ENCODE results near the gene GRM7. TPM values are rescaled to one million over a fixed set of nuclear protein-coding genes. Genes with fewer than 3 reads are reported as not detected.

Gene GRM7
- polyA plus RNA-seq, 4 donors: 0.01 to 0.30 TPM; not detected in 2

- peaks cover 0 to 49% (median 2%) of the 10 kb centered on the region in 3 donors for H3K27me3 ChIP-seq (ENCODE audit: control insufficient read depth in 3 of 3, insufficient read depth in 3 of 3, low read length in 3 of 3)
- no peak for FAIRE-seq
- 4 to 19% (median 15%) methylated on average over 30 of the region's 30 CpGs for WGBS, 3 donors
- no peaks in the 10 kb centered on the region for H3K4me1 ChIP-seq (ENCODE audit: control insufficient read depth in 3 of 3, insufficient read depth in 2 of 3, low read depth in 1 of 3, low read length in 2 of 3)
- H3K4me3 ChIP-seq (ENCODE audit: low read depth in 1 of 3, low read length in 3 of 3): peak overlapping the region in 1 of 3 donors; percentile 16
- H3K27ac ChIP-seq (ENCODE audit: low read depth in 1 of 3, low read length in 2 of 3): no peak overlapping the region
- no peaks in the 10 kb centered on the region for H3K9me3 ChIP-seq (ENCODE audit: control insufficient read depth in 2 of 2, insufficient read depth in 1 of 2, low read depth in 1 of 2, low read length in 1 of 2)
- no peak for DNase-seq
- H3K36me3 ChIP-seq (ENCODE audit: control insufficient read depth in 3 of 3, insufficient read depth in 2 of 3, low read depth in 1 of 3, low read length in 3 of 3): no peaks in the 10 kb centered on the region
Observed at GRCh38 chr3:6861625-6862000, 698 bp downstream of the GRM7 start.

DNA sequence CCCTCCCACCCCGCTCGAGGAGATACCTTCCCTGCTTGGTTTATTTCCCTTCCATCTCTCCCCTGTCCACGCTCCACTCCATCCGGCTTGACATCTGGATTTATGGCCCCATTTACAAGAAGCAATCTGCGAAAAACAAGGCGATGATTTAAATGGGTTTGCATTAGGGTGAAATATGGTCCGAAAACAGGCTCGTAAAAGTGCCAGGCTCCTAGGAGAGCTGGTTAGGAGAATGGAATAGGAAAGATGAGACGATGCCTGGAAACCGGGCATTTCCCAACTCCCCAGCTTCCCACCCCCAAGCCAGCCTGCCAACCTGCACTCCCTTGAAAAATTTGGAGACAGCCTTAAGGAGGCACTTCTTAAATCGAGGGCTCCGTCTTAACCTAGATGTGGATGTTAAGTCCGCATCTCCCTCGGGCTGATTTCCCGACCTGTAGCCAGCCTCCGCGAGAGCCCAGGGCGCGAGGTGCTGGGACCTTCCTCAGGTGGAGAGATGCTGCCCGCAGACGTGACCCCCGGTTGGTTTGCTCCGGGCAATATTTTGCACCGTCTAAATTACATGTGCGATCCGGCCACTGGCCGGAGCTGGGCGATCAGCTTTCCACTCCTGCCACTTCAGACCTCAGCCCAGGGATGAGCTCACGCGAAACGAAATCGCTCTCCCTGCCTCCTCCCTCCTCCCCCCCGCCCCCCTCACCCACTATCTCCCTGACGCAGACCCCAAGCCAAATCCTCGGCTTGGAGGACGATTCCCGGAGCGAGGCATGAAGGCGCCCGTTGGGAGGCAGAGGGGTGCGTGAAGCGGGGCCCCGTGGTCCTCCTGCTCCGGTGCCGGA, 1.3 kb downstream of the GRM7 start:
- Histone ChIP-seq H3K36me3 (ENCODE audit: control insufficient read depth in 3 of 3, insufficient read depth in 2 of 3, low read depth in 1 of 3, low read length in 3 of 3) (no peaks in the 10 kb centered on the region), H3K27ac (ENCODE audit: low read depth in 1 of 3, low read length in 2 of 3) (no peak overlapping the region), H3K27me3 (ENCODE audit: control insufficient read depth in 3 of 3, insufficient read depth in 3 of 3, low read length in 3 of 3) (peaks cover 0 to 49% (median 2%) of the 10 kb centered on the region in 3 donors), H3K4me1 (ENCODE audit: control insufficient read depth in 3 of 3, insufficient read depth in 2 of 3, low read depth in 1 of 3, low read length in 2 of 3) (no peaks in the 10 kb centered on the region), H3K9me3 (ENCODE audit: control insufficient read depth in 2 of 2, insufficient read depth in 1 of 2, low read depth in 1 of 2, low read length in 1 of 2) (no peaks in the 10 kb centered on the region), H3K4me3 (ENCODE audit: low read depth in 1 of 3, low read length in 3 of 3) (peak overlapping the region in 1 of 3 donors; percentile 16)
- FAIRE-seq (no peak), DNase-seq (no peak)
- 4 to 14% (median 11%) methylated on average over 44 to 45 of the region's 45 CpGs for WGBS, 3 donors

GRCh38 chr3:6862880-6863195, 1.9 kb downstream of the GRM7 start:
- no peak overlapping the region for H3K27ac ChIP-seq (ENCODE audit: low read depth in 1 of 3, low read length in 2 of 3)
- no peaks in the 10 kb centered on the region for H3K36me3 ChIP-seq (ENCODE audit: control insufficient read depth in 3 of 3, insufficient read depth in 2 of 3, low read depth in 1 of 3, low read length in 3 of 3)
- DNase-seq (no peak), FAIRE-seq (no peak)
- 10 to 20% (median 10%) methylated on average over 7 of the region's 7 CpGs for WGBS, 3 donors
- H3K4me3 ChIP-seq (ENCODE audit: low read depth in 1 of 3, low read length in 3 of 3): peak overlapping the region in 1 of 3 donors; percentile 16
- peaks cover 0 to 49% (median 2%) of the 10 kb centered on the region in 3 donors for H3K27me3 ChIP-seq (ENCODE audit: control insufficient read depth in 3 of 3, insufficient read depth in 3 of 3, low read length in 3 of 3)
- no peaks in the 10 kb centered on the region for H3K9me3 ChIP-seq (ENCODE audit: control insufficient read depth in 2 of 2, insufficient read depth in 1 of 2, low read depth in 1 of 2, low read length in 1 of 2)
- H3K4me1 ChIP-seq (ENCODE audit: control insufficient read depth in 3 of 3, insufficient read depth in 2 of 3, low read depth in 1 of 3, low read length in 2 of 3): no peaks in the 10 kb centered on the region

DNA sequence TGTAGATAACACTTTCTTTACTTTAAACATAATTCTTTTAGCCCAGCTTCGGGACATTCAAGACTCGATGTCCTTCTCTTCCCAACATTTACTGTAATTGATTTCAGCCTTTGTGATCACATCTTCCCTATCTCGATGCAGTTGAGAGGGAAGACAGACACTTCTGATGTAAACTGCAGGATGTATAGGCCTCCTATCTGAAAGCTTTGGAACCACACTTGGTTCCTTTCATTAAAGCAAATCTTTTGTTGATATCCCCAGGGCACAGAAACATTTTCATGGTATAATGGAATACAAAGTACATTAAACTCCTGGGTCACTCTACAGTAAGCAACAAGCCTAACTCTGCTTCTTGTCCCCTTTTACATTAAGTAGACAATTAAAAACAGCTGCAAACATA, 6.4 kb downstream of the GRM7 start:
- H3K4me1 ChIP-seq (ENCODE audit: control insufficient read depth in 3 of 3, insufficient read depth in 2 of 3, low read depth in 1 of 3, low read length in 2 of 3): no peaks in the 10 kb centered on the region
- WGBS, 3 donors: 70 to 75% (median 71%) methylated on average over 3 of the region's 3 CpGs
- DNase-seq (no peak), FAIRE-seq (no peak)
- H3K36me3 ChIP-seq (ENCODE audit: control insufficient read depth in 3 of 3, insufficient read depth in 2 of 3, low read depth in 1 of 3, low read length in 3 of 3): no peaks in the 10 kb centered on the region
- H3K27me3 ChIP-seq (ENCODE audit: control insufficient read depth in 3 of 3, insufficient read depth in 3 of 3, low read length in 3 of 3): peaks cover 0 to 24% (median 0%) of the 10 kb centered on the region in 3 donors
- no peaks in the 10 kb centered on the region for H3K9me3 ChIP-seq (ENCODE audit: control insufficient read depth in 2 of 2, insufficient read depth in 1 of 2, low read depth in 1 of 2, low read length in 1 of 2)
- no peak overlapping the region for H3K27ac ChIP-seq (ENCODE audit: low read depth in 1 of 3, low read length in 2 of 3)
- no peak overlapping the region for H3K4me3 ChIP-seq (ENCODE audit: low read depth in 1 of 3, low read length in 3 of 3)

GRCh38 chr3:6878731-6879130, 17.8 kb downstream of the GRM7 start:
- Histone ChIP-seq H3K9me3 (ENCODE audit: control insufficient read depth in 2 of 2, insufficient read depth in 1 of 2, low read depth in 1 of 2, low read length in 1 of 2) (no peaks in the 10 kb centered on the region), H3K4me3 (ENCODE audit: low read depth in 1 of 3, low read length in 3 of 3) (no peak overlapping the region), H3K4me1 (ENCODE audit: control insufficient read depth in 3 of 3, insufficient read depth in 2 of 3, low read depth in 1 of 3, low read length in 2 of 3) (no peaks in the 10 kb centered on the region), H3K27me3 (ENCODE audit: control insufficient read depth in 3 of 3, insufficient read depth in 3 of 3, low read length in 3 of 3) (no peaks in the 10 kb centered on the region), H3K36me3 (ENCODE audit: control insufficient read depth in 3 of 3, insufficient read depth in 2 of 3, low read depth in 1 of 3, low read length in 3 of 3) (no peaks in the 10 kb centered on the region), H3K27ac (ENCODE audit: low read depth in 1 of 3, low read length in 2 of 3) (no peak overlapping the region)
- DNase-seq: no peak
- FAIRE-seq: no peak

- Histone ChIP-seq H3K27me3 (ENCODE audit: control insufficient read depth in 3 of 3, insufficient read depth in 3 of 3, low read length in 3 of 3) (no peaks in the 10 kb centered on the region), H3K4me3 (ENCODE audit: low read depth in 1 of 3, low read length in 3 of 3) (no peak overlapping the region), H3K4me1 (ENCODE audit: control insufficient read depth in 3 of 3, insufficient read depth in 2 of 3, low read depth in 1 of 3, low read length in 2 of 3) (no peaks in the 10 kb centered on the region), H3K36me3 (ENCODE audit: control insufficient read depth in 3 of 3, insufficient read depth in 2 of 3, low read depth in 1 of 3, low read length in 3 of 3) (no peaks in the 10 kb centered on the region), H3K9me3 (ENCODE audit: control insufficient read depth in 2 of 2, insufficient read depth in 1 of 2, low read depth in 1 of 2, low read length in 1 of 2) (no peaks in the 10 kb centered on the region), H3K27ac (ENCODE audit: low read depth in 1 of 3, low read length in 2 of 3) (no peak overlapping the region)
- no peak for FAIRE-seq
- DNase-seq: no peak
- WGBS, 3 donors: 68 to 72% (median 71%) methylated on average over 3 of the region's 3 CpGs
Observed at GRCh38 chr3:6912240-6912639, 51.3 kb downstream of the GRM7 start.

- H3K4me3 ChIP-seq (ENCODE audit: low read depth in 1 of 3, low read length in 3 of 3): no peak overlapping the region
- no peak for DNase-seq
- H3K9me3 ChIP-seq (ENCODE audit: control insufficient read depth in 2 of 2, insufficient read depth in 1 of 2, low read depth in 1 of 2, low read length in 1 of 2): no peaks in the 10 kb centered on the region
- 81 to 97% (median 86%) methylated on average over 1 of the region's 1 CpG for WGBS, 3 donors
- H3K36me3 ChIP-seq (ENCODE audit: control insufficient read depth in 3 of 3, insufficient read depth in 2 of 3, low read depth in 1 of 3, low read length in 3 of 3): no peaks in the 10 kb centered on the region
- H3K27me3 ChIP-seq (ENCODE audit: control insufficient read depth in 3 of 3, insufficient read depth in 3 of 3, low read length in 3 of 3): no peaks in the 10 kb centered on the region
- H3K27ac ChIP-seq (ENCODE audit: low read depth in 1 of 3, low read length in 2 of 3): no peak overlapping the region
- H3K4me1 ChIP-seq (ENCODE audit: control insufficient read depth in 3 of 3, insufficient read depth in 2 of 3, low read depth in 1 of 3, low read length in 2 of 3): no peaks in the 10 kb centered on the region
- FAIRE-seq: no peak
Observed at GRCh38 chr3:6915898-6916297, 55.0 kb downstream of the GRM7 start.

GRCh38 chr3:6921066-6921465, 60.2 kb downstream of the GRM7 start:
- no peak for DNase-seq
- H3K27me3 ChIP-seq (ENCODE audit: control insufficient read depth in 3 of 3, insufficient read depth in 3 of 3, low read length in 3 of 3): no peaks in the 10 kb centered on the region
- H3K4me1 ChIP-seq (ENCODE audit: control insufficient read depth in 3 of 3, insufficient read depth in 2 of 3, low read depth in 1 of 3, low read length in 2 of 3): no peaks in the 10 kb centered on the region
- no peaks in the 10 kb centered on the region for H3K36me3 ChIP-seq (ENCODE audit: control insufficient read depth in 3 of 3, insufficient read depth in 2 of 3, low read depth in 1 of 3, low read length in 3 of 3)
- H3K4me3 ChIP-seq (ENCODE audit: low read depth in 1 of 3, low read length in 3 of 3): no peak overlapping the region
- FAIRE-seq: no peak
- H3K27ac ChIP-seq (ENCODE audit: low read depth in 1 of 3, low read length in 2 of 3): no peak overlapping the region
- H3K9me3 ChIP-seq (ENCODE audit: control insufficient read depth in 2 of 2, insufficient read depth in 1 of 2, low read depth in 1 of 2, low read length in 1 of 2): no peaks in the 10 kb centered on the region
- WGBS, 3 donors: 73 to 76% (median 75%) methylated on average over 8 of the region's 8 CpGs

DNA sequence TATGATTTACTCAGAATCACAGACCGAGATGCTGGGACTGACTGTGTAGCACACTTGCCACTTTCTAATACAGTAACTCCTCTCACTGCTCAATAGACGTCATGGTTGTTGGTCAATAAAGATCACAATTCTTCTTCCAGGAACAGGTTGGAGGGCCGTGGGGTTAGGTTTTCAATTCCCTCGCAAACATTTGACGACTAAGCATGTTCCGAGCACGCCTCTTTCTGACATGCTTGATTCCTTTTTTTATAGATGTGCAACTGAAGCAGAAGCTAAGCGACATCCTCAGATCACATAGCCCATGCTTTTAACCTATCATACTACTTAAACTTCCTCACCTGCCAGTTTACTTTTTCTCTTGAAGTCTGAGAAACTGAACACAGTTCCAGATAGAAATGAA, 61.0 kb downstream of the GRM7 start:
- Histone ChIP-seq H3K4me3 (ENCODE audit: low read depth in 1 of 3, low read length in 3 of 3) (no peak overlapping the region), H3K27ac (ENCODE audit: low read depth in 1 of 3, low read length in 2 of 3) (no peak overlapping the region), H3K27me3 (ENCODE audit: control insufficient read depth in 3 of 3, insufficient read depth in 3 of 3, low read length in 3 of 3) (no peaks in the 10 kb centered on the region), H3K4me1 (ENCODE audit: control insufficient read depth in 3 of 3, insufficient read depth in 2 of 3, low read depth in 1 of 3, low read length in 2 of 3) (no peaks in the 10 kb centered on the region), H3K9me3 (ENCODE audit: control insufficient read depth in 2 of 2, insufficient read depth in 1 of 2, low read depth in 1 of 2, low read length in 1 of 2) (no peaks in the 10 kb centered on the region), H3K36me3 (ENCODE audit: control insufficient read depth in 3 of 3, insufficient read depth in 2 of 3, low read depth in 1 of 3, low read length in 3 of 3) (no peaks in the 10 kb centered on the region)
- WGBS, 3 donors: 69 to 76% (median 71%) methylated on average over 8 of the region's 8 CpGs
- DNase-seq (no peak), FAIRE-seq (no peak)
